Activated B cell treated with CpG ODN at 0.5 μM for 24 hours (primary cell): ENCODE results near the gene AGMO. TPM values are rescaled to one million over a fixed set of nuclear protein-coding genes. Genes with fewer than 3 reads are reported as not detected.
"Not testable (repeated sequence)": the region's sequence is repeated elsewhere in the genome, so short reads cannot be mapped to it uniquely, and the experiment has no call there.

Experiments used
- ATAC-seq: fragments of 200-7000 bp; cut with Tn5 transposase; one replicate; pipeline ENCODE4 v1.10.0; 2021; ENCODE audit warnings: low read depth, mild to moderate bottlenecking, moderate library complexity
- CTCF ChIA-PET: fragments of 350-600 bp; sonication (Branson Sonifier 250); formaldehyde crosslinking; loops from one replicate; lab custom pipeline; 2021; ENCODE audit warnings: antibody characterized with exemption; lab: Charles Lee
- POLR2A ChIA-PET: fragments of 350-600 bp; sonication (Branson Sonifier 250); formaldehyde crosslinking; loops from one replicate; lab custom pipeline; 2021; ENCODE audit warnings: antibody characterized with exemption; lab: Charles Lee
- DNase-seq: peaks from one replicate; pipeline ENCODE4 v3.0.0; 2022
- H3K27ac Mint-ChIP-seq: one replicate; pipeline ENCODE4 v1.8.0; 2020; ENCODE audit warnings: mixed read lengths
- H3K27me3 Mint-ChIP-seq: one replicate; pipeline ENCODE4 v1.8.0; 2021; ENCODE audit warnings: mixed read lengths
- H3K36me3 Mint-ChIP-seq: one replicate; pipeline ENCODE4 v1.8.0; 2021; ENCODE audit warnings: low read depth, mixed read lengths
- H3K4me1 Mint-ChIP-seq: one replicate; pipeline ENCODE4 v1.8.0; 2021; ENCODE audit warnings: mixed read lengths
- H3K4me3 Mint-ChIP-seq: one replicate; pipeline ENCODE4 v1.8.0; 2020; ENCODE audit warnings: mild to moderate bottlenecking, mixed read lengths
- H3K9me3 Mint-ChIP-seq: one replicate; pipeline ENCODE4 v1.8.0; 2020; ENCODE audit warnings: mixed read lengths
- intact Hi-C: fragments of 100-400 bp; cut with micrococcal nuclease; formaldehyde crosslinking; loops from one replicate; pipeline ENCODE4 v1.15.1; 2024
- total RNA-seq: library from RNA; stranded (reverse); gene quantifications from 2 replicates; pipeline ENCODE4 v1.2.3, GENCODE V29; 2022
- TF ChIP-seq, protein P1 (sequence below): fragments of 200-600 bp; IDR thresholded peaks from one replicate; pipeline ENCODE4 v1.8.0; 2022; ENCODE audit warnings: antibody characterized with exemption, mild to moderate bottlenecking

AGMO gene
- total RNA-seq, 1 donor from 2014 or later, result not detected

- no peaks in the 10 kb centered on the region for H3K9me3 Mint-ChIP-seq
- TF ChIP-seq, protein P1, sequence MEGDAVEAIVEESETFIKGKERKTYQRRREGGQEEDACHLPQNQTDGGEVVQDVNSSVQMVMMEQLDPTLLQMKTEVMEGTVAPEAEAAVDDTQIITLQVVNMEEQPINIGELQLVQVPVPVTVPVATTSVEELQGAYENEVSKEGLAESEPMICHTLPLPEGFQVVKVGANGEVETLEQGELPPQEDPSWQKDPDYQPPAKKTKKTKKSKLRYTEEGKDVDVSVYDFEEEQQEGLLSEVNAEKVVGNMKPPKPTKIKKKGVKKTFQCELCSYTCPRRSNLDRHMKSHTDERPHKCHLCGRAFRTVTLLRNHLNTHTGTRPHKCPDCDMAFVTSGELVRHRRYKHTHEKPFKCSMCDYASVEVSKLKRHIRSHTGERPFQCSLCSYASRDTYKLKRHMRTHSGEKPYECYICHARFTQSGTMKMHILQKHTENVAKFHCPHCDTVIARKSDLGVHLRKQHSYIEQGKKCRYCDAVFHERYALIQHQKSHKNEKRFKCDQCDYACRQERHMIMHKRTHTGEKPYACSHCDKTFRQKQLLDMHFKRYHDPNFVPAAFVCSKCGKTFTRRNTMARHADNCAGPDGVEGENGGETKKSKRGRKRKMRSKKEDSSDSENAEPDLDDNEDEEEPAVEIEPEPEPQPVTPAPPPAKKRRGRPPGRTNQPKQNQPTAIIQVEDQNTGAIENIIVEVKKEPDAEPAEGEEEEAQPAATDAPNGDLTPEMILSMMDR, result no peak
- DNase-seq (no peak), ATAC-seq (no peak)
- no peak overlapping the region for H3K4me3 Mint-ChIP-seq
- intact Hi-C loops, result no loop called here
- ChIA-PET CTCF (no interaction called here), POLR2A (no interaction called here)
- H3K36me3 Mint-ChIP-seq, result no peaks in the 10 kb centered on the region
- H3K27me3 Mint-ChIP-seq, result no peaks in the 10 kb centered on the region
- no peak overlapping the region for H3K27ac Mint-ChIP-seq
- no peaks in the 10 kb centered on the region for H3K4me1 Mint-ChIP-seq
Observed at GRCh38 chr7:15306296-15306695, 255.5 kb downstream of the AGMO start.

DNA sequence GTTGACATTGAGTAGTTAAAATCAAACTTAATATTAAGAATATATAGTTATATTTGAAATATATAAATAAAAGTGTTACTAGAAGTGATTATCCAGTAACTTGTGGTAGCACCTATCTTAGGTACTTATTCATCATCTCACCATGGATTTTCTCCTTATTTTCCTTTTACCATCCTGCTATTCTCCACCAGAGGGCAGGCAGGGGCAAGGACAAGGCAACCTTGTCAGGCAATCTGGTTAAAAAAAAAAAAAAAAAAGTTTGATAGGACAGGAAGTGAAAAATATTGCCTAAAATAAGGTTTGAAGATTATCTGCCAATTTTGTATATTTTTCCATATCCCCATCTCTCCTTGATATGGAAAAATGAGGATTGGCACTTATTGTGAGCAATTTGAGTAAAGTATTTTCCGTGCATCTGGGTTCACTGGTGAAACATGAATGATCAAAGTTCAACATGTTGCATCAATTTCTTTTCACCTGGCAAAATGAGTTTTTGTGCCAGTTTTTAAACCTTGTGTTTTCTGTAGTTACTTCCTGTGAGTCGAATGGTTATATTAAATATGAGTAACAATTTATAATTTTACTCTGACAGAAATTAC is 256.7 kb downstream of the AGMO start:
- TF ChIP-seq, protein P1, result no peak
- Mint-ChIP-seq H3K27ac (no peak overlapping the region), H3K4me1 (no peaks in the 10 kb centered on the region), H3K36me3 (no peaks in the 10 kb centered on the region), H3K4me3 (no peak overlapping the region), H3K27me3 (no peaks in the 10 kb centered on the region), H3K9me3 (no peaks in the 10 kb centered on the region)
- DNase-seq (no peak), ATAC-seq (no peak)
- CTCF ChIA-PET, result no interaction called here
- POLR2A ChIA-PET, result no interaction called here
- intact Hi-C loops, result no loop called here

- ChIA-PET POLR2A (no interaction called here), CTCF (no interaction called here)
- Mint-ChIP-seq H3K36me3 (no peaks in the 10 kb centered on the region), H3K27me3 (no peaks in the 10 kb centered on the region), H3K4me1 (no peaks in the 10 kb centered on the region), H3K4me3 (no peak overlapping the region), H3K9me3 (no peaks in the 10 kb centered on the region), H3K27ac (no peak overlapping the region)
- intact Hi-C loops, result loop anchor here (5.0 kb wide), 1 partner anchor 769 kb away; no protein-coding TSS in a partner anchor
- DNase-seq (no peak), ATAC-seq (no peak)
- TF ChIP-seq, protein P1, result no peak
Observed at GRCh38 chr7:15303357-15303756, 258.5 kb downstream of the AGMO start.

DNA sequence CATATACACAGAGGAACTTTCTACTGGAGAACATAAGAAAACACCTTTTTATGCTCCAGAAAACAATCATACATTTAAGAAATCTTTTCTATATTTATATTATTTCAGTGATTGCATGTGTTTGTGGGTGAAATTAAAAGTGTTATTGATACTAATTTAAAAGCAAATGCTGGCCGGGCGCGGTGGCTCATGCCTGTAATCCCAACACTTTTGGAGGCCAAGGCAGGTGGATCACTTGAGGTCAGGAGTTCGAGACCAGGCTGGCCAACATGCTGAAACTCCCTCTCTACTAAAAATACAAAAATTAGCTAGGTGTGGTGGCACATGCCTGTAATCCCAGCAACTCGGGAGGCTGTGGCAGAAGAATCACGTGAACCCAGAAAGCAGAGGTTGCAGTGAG is 260.8 kb downstream of the AGMO start:
- H3K27me3 Mint-ChIP-seq, DNase-seq, CTCF ChIA-PET, H3K4me3 Mint-ChIP-seq, ATAC-seq, POLR2A ChIA-PET, H3K27ac Mint-ChIP-seq, H3K9me3 Mint-ChIP-seq, H3K36me3 Mint-ChIP-seq, H3K4me1 Mint-ChIP-seq: not testable (repeated sequence)
- intact Hi-C loops, result loop anchor here (5.0 kb wide), 1 partner anchor 771 kb away; no protein-coding TSS in a partner anchor

- POLR2A ChIA-PET, result no interaction called here
- CTCF ChIA-PET, result no interaction called here
- TF ChIP-seq, protein P1, result no peak
- H3K9me3 Mint-ChIP-seq, result no peaks in the 10 kb centered on the region
- intact Hi-C loops, result no loop called here
- no peaks in the 10 kb centered on the region for H3K4me1 Mint-ChIP-seq
- H3K4me3 Mint-ChIP-seq, result no peak overlapping the region
- DNase-seq (no peak), ATAC-seq (no peak)
- H3K36me3 Mint-ChIP-seq, result no peaks in the 10 kb centered on the region
- H3K27ac Mint-ChIP-seq, result no peak overlapping the region
- no peaks in the 10 kb centered on the region for H3K27me3 Mint-ChIP-seq
Observed at GRCh38 chr7:15292138-15292537, 269.7 kb downstream of the AGMO start.

GRCh38 chr7:15291699-15292098 is 270.1 kb downstream of the AGMO start:
- no peak for ATAC-seq
- no peaks in the 10 kb centered on the region for H3K4me1 Mint-ChIP-seq
- H3K27ac Mint-ChIP-seq, result no peak overlapping the region
- peaks cover 2% of the 10 kb centered on the region for H3K9me3 Mint-ChIP-seq
- TF ChIP-seq, protein P1, result no peak
- intact Hi-C loops, result no loop called here
- no peak for DNase-seq
- CTCF ChIA-PET, result no interaction called here
- H3K4me3 Mint-ChIP-seq, result no peak overlapping the region
- POLR2A ChIA-PET, result no interaction called here
- H3K27me3 Mint-ChIP-seq, result no peaks in the 10 kb centered on the region
- H3K36me3 Mint-ChIP-seq, result no peaks in the 10 kb centered on the region
